Neuronal stem cell (in vitro differentiated cells): Measurements from ENCODE around the gene MUC5AC.

Experiments
- DNase-seq: peaks from one replicate; pipeline ENCODE4 v3.0.0-alpha.2; 2013; ENCODE audit warnings: low spot score
- H2AFZ ChIP-seq: one replicate; pipeline ENCODE4 v1.6.1; 2013; ENCODE audit warnings: mild to moderate bottlenecking, low read length, inconsistent platforms
- H2AK5ac ChIP-seq: 2 replicates; pipeline ENCODE4 v1.6.1; 2013; ENCODE audit warnings: low read depth, mild to moderate bottlenecking, inconsistent platforms, low read length, moderate library complexity, mixed read lengths
- H2BK120ac ChIP-seq: 2 replicates; pipeline ENCODE4 v1.6.1; 2013; ENCODE audit warnings: low read depth, mild to moderate bottlenecking, inconsistent platforms, low read length, moderate library complexity, mixed read lengths
- H2BK12ac ChIP-seq: one replicate; pipeline ENCODE4 v1.6.1; 2013; ENCODE audit warnings: low read length, inconsistent platforms
- H2BK15ac ChIP-seq: 2 replicates; pipeline ENCODE4 v1.6.1; 2013; ENCODE audit warnings: mild to moderate bottlenecking, low read length, inconsistent platforms, mixed read lengths
- H2BK5ac ChIP-seq: one replicate; pipeline ENCODE4 v1.6.1; 2013; ENCODE audit warnings: inconsistent platforms, mild to moderate bottlenecking, low read length, moderate library complexity
- H3K14ac ChIP-seq: one replicate; pipeline ENCODE4 v1.6.1; 2013; ENCODE audit warnings: low read length, inconsistent platforms
- H3K18ac ChIP-seq: 2 replicates; pipeline ENCODE4 v1.6.1; 2013; ENCODE audit warnings: low read length, inconsistent platforms
- H3K23ac ChIP-seq: 2 replicates; pipeline ENCODE4 v1.6.1; 2013; ENCODE audit warnings: low read depth, mild to moderate bottlenecking, mixed read lengths, low read length, inconsistent platforms; ENCODE audit not compliant: poor library complexity
- H3K27ac ChIP-seq: replicated peaks from 3 replicates; pipeline ENCODE4 v1.5.1; 2013; ENCODE audit warnings: low read length, inconsistent platforms
- H3K27me3 ChIP-seq, 3 experiments: 2 replicates each; pipeline ENCODE4 v1.6.1; 2013; ENCODE audit warnings: low read length in 3 of 3, mild to moderate bottlenecking in 2 of 3, inconsistent platforms in 1 of 3, low read depth in 1 of 3, mixed read lengths in 1 of 3, moderate library complexity in 1 of 3; ENCODE audit not compliant: control insufficient read depth in 3 of 3, insufficient read depth in 3 of 3
- H3K36me3 ChIP-seq, 2 donors: replicated peaks in 1 of 2; 2 replicates each; pipeline ENCODE4 v1.6.1; 2013; ENCODE audit warnings: low read length in 2 of 2; ENCODE audit not compliant: control insufficient read depth in 2 of 2, insufficient read depth in 2 of 2
- H3K4ac ChIP-seq: 2 replicates; pipeline ENCODE4 v1.6.1; 2013; ENCODE audit warnings: inconsistent platforms, mild to moderate bottlenecking, low read length, moderate library complexity
- H3K4me1 ChIP-seq, 2 donors: 1 replicate in 1 of 2; 2 replicates in 1 of 2; pipeline ENCODE4 v1.6.1; 2013; ENCODE audit warnings: low read length in 2 of 2, low read depth in 1 of 2; ENCODE audit not compliant: control insufficient read depth in 2 of 2, insufficient read depth in 1 of 2
- H3K4me2 ChIP-seq: one replicate; pipeline ENCODE4 v1.6.1; 2013; ENCODE audit warnings: mild to moderate bottlenecking, low read length, inconsistent platforms; ENCODE audit not compliant: insufficient read depth, poor library complexity, severe bottlenecking
- H3K4me3 ChIP-seq, 2 donors: 2 replicates each; pipeline ENCODE4 v1.5.1; 2013; ENCODE audit warnings: low read length in 2 of 2, mild to moderate bottlenecking in 2 of 2, inconsistent platforms in 1 of 2, moderate library complexity in 1 of 2
- H3K79me1 ChIP-seq: one replicate; pipeline ENCODE4 v1.6.1; 2013; ENCODE audit warnings: low read depth, mild to moderate bottlenecking, inconsistent platforms, low read length, moderate library complexity
- H3K9ac ChIP-seq: one replicate; pipeline ENCODE4 v1.6.1; 2013; ENCODE audit warnings: mild to moderate bottlenecking, low read depth, low read length, inconsistent platforms; ENCODE audit not compliant: poor library complexity
- H3K9me3 ChIP-seq, 2 donors: replicated peaks in 1 of 2; 2 replicates each; pipeline versions ENCODE3 to v1.6.1; 2013; ENCODE audit warnings: low read length in 2 of 2, mild to moderate bottlenecking in 2 of 2, inconsistent platforms in 1 of 2, low read depth in 1 of 2, mixed read lengths in 1 of 2, moderate library complexity in 1 of 2; ENCODE audit not compliant: control insufficient read depth in 2 of 2, insufficient read depth in 1 of 2
- H4K8ac ChIP-seq: one replicate; pipeline ENCODE4 v1.6.1; 2013; ENCODE audit warnings: low read depth, mild to moderate bottlenecking, inconsistent platforms, low read length, moderate library complexity
- H4K91ac ChIP-seq: one replicate; pipeline ENCODE4 v1.6.1; 2013; ENCODE audit warnings: low read length, low read depth, mild to moderate bottlenecking, inconsistent platforms; ENCODE audit not compliant: poor library complexity
- WGBS, 2 donors: extraction: QIAGEN DNeasy Blood & Tissue Kit; methylation state at CpG; one replicate each; pipeline ENCODE4 v1.1.7; 2013; ENCODE audit warnings: missing lambda C conversion rate in 2 of 2, mixed read lengths in 1 of 2; ENCODE audit not compliant: insufficient read length in 2 of 2, insufficient replicate concordance in 1 of 2; ENCODE audit errors: extremely low coverage in 2 of 2; 5-methylcytosine and 5-hydroxymethylcytosine counted together

MUC5AC gene

DNA sequence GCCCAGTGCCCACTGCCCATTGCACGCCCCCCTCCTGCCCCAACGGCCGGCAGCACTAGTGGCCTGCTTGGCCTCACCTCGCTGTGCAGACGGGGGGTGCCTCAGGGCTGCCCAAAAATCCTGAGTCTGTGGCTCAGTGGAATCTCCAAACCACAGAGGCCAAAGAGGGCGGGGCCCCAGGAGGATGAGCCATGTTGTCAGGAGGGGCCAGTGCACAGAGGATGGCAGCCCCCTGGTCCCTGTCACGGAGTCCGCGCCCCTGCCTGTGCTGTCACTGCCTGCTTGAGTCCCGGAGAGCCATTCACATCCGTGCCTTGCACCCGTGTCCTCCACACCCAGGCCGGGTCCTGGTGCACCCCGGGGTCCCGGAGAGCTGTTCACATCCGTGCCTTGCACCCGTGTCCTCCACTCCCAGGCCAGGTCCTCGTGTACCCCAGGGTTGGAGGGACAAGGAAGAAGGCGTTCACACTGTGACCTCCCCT lies 36.4 kb upstream of the MUC5AC start:
- no peak overlapping the region for H3K4me2 ChIP-seq
- no peak for DNase-seq
- no peak overlapping the region for H3K27ac ChIP-seq
- H2BK15ac ChIP-seq: peak overlapping the region; percentile 19
- H4K91ac ChIP-seq: no peak overlapping the region
- no peak overlapping the region for H2BK120ac ChIP-seq
- no peaks in the 10 kb centered on the region for H3K4me1 ChIP-seq
- peaks cover 0 to 8% (median 0%) of the 10 kb centered on the region in 3 experiments for H3K27me3 ChIP-seq
- no peak overlapping the region for H4K8ac ChIP-seq
- no peak overlapping the region for H2AFZ ChIP-seq
- H3K18ac ChIP-seq: no peak overlapping the region
- WGBS, 2 donors: no CpG with 5 or more reads among the region's 19 CpGs
- H2BK12ac ChIP-seq: no peak overlapping the region
- H3K4me3 ChIP-seq: no peak overlapping the region
- H2BK5ac ChIP-seq: peak overlapping the region; percentile 75
- H3K14ac ChIP-seq: peak overlapping the region; percentile 27
- peaks cover 0 to 2% of the 10 kb centered on the region in 2 donors for H3K9me3 ChIP-seq
- H3K79me1 ChIP-seq: no peaks in the 10 kb centered on the region
- H3K36me3 ChIP-seq: peaks cover 0 to 2% of the 10 kb centered on the region in 2 donors
- H3K23ac ChIP-seq: no peak overlapping the region
- no peak overlapping the region for H3K9ac ChIP-seq
- H3K4ac ChIP-seq: no peak overlapping the region
- H2AK5ac ChIP-seq: no peak overlapping the region

DNA sequence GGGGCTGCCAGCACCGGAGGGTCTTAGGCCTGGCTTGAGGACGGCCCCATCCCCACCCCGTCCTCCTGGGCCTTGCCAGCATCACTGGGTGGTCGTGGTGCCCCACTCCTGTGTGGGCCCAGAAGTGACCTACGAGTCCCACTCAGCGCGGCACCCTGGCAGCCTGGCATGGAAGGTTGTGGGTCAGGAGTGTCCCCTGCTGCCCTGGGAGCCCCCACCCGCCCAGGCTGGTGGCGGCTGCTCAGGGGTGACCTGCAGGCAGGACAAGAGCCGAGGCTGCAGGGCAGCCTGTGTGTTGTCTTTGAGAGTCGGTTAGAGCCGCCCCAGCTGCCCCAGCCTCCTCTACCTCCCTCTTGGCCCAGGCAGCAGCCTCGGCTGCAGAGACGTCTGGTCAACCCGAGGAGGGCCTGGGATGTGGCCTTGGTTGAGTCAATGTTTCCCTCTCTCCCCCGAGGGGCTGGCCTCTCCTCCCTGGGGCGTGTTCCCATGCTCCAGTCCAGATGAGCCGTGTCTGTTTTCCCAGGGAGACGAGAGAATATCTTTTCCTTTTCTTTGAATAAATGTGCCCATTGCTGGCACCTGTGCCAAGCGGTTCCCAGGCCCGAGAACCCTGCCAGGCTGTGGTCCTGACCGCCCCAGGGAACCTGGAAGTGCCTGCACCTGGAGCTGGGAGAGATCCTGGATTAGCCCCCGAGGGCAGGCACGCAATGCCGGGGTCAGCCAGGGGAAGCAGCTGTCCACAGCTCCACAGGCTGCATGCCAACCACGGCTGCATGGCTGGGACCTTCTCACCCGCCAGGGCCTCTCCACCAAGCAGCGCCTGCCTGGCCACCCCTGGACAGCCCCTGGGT lies 35.7 kb upstream of the MUC5AC start:
- Histone ChIP-seq H3K9me3 (peaks cover 0 to 2% of the 10 kb centered on the region in 2 donors), H3K18ac (peak overlapping the region; percentile 58), H3K27ac (no peak overlapping the region), H2BK120ac (no peak overlapping the region), H3K79me1 (no peaks in the 10 kb centered on the region), H3K4me2 (peak overlapping the region; percentile 3), H3K9ac (no peak overlapping the region), H3K14ac (no peak overlapping the region), H3K36me3 (peaks cover 0 to 2% of the 10 kb centered on the region in 2 donors), H3K27me3 (peaks cover 0 to 8% (median 0%) of the 10 kb centered on the region in 3 experiments), H3K4ac (no peak overlapping the region), H2BK5ac (no peak overlapping the region), H3K4me1 (no peaks in the 10 kb centered on the region), H2AK5ac (peak overlapping the region; percentile 71), H4K91ac (no peak overlapping the region), H3K4me3 (peak overlapping the region in 1 of 2 donors; percentile 48), H4K8ac (no peak overlapping the region), H2BK12ac (no peak overlapping the region), H2BK15ac (no peak overlapping the region), H3K23ac (peak overlapping the region; percentile 75), H2AFZ (no peak overlapping the region)
- no CpG with 5 or more reads among the region's 28 CpGs for WGBS, 2 donors
- DNase-seq: no peak

DNA sequence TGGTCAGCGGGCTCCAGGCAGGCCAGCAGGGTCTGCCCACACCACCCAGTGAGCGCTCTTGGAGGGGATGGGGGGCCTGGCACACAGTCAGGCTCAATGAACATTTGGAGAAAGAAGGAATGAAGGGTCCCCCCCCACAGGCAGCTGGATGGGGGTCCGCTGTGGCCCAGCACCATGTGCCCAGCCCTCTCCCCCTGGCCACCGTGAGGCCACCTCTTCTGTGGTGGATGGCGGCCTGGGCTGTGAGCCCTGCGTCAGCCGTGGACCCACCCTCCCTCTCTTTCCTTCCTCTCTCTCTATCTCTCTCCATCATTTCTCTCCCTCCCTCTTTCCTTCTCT lies 35.1 kb upstream of the MUC5AC start:
- Histone ChIP-seq H3K27ac (no peak overlapping the region), H2BK12ac (no peak overlapping the region), H3K4me3 (no peak overlapping the region), H2BK15ac (no peak overlapping the region), H3K4me2 (peak overlapping the region; percentile 3), H3K79me1 (no peaks in the 10 kb centered on the region), H2AK5ac (peak overlapping the region; percentile 71), H3K14ac (peak overlapping the region; percentile 71), H3K4me1 (no peaks in the 10 kb centered on the region), H3K9ac (no peak overlapping the region), H3K23ac (peak overlapping the region; percentile 75), H3K36me3 (peaks cover 0 to 2% of the 10 kb centered on the region in 2 donors), H2BK5ac (no peak overlapping the region), H2AFZ (no peak overlapping the region), H3K4ac (no peak overlapping the region), H4K91ac (no peak overlapping the region), H2BK120ac (no peak overlapping the region), H3K18ac (peak overlapping the region; percentile 58), H4K8ac (no peak overlapping the region), H3K27me3 (peaks cover 0 to 9% (median 0%) of the 10 kb centered on the region in 3 experiments), H3K9me3 (peaks cover 0 to 2% of the 10 kb centered on the region in 2 donors)
- WGBS, 2 donors: no CpG with 5 or more reads among the region's 7 CpGs
- DNase-seq: no peak

DNA sequence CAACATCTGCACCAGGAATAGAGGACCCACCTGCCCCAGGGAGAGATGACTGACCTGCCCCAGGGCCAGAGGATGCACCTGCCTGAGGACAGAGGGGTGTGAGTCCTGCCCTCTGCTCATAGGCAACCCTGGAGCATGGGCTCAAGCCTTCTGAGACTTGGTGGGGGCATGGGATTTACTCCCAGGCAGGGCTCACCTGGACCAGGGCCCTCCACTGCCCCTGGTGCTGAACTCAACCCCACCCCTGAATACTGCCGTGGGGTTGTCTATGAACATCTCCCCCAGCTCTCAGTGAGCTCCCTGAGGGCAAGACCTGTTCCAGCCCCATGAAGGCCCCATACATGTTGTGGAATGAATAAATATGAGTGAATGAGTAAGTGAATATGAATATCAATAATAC lies 33.8 kb upstream of the MUC5AC start:
- DNase-seq: no peak
- no peak overlapping the region for H2AFZ ChIP-seq
- no peak overlapping the region for H2BK120ac ChIP-seq
- H3K4ac ChIP-seq: no peak overlapping the region
- H3K23ac ChIP-seq: no peak overlapping the region
- peaks cover 0 to 2% of the 10 kb centered on the region in 2 donors for H3K36me3 ChIP-seq
- no peak overlapping the region for H3K4me2 ChIP-seq
- H3K4me1 ChIP-seq: peaks cover 0 to under 1% of the 10 kb centered on the region in 2 donors
- no peak overlapping the region for H3K4me3 ChIP-seq
- H3K9ac ChIP-seq: no peak overlapping the region
- H3K27ac ChIP-seq: no peak overlapping the region
- H2AK5ac ChIP-seq: no peak overlapping the region
- H4K8ac ChIP-seq: no peak overlapping the region
- WGBS, 2 donors: no CpG with 5 or more reads among the region's 1 CpG
- H2BK15ac ChIP-seq: no peak overlapping the region
- no peak overlapping the region for H2BK12ac ChIP-seq
- H4K91ac ChIP-seq: no peak overlapping the region
- no peak overlapping the region for H3K14ac ChIP-seq
- no peak overlapping the region for H2BK5ac ChIP-seq
- peaks cover 0 to 16% (median 0%) of the 10 kb centered on the region in 3 experiments for H3K27me3 ChIP-seq
- peaks cover 2% of the 10 kb centered on the region for H3K79me1 ChIP-seq
- peaks cover 0 to 2% of the 10 kb centered on the region in 2 donors for H3K9me3 ChIP-seq
- no peak overlapping the region for H3K18ac ChIP-seq
